D721Med (cell line): ENCODE results near the gene SRP19.

Experiments
- DNase-seq: peaks from one replicate; pipeline ENCODE4 v3.0.0; 2011; ENCODE audit warnings: low spot score; ENCODE audit not compliant: insufficient read length
- FAIRE-seq: peaks from 2 replicates; lab custom pipeline; 2011; peaks lifted over from hg19 to GRCh38; lab: Jason Lieb, UNC
- TF ChIP-seq, protein P1 (sequence below): IDR thresholded peaks from 2 replicates; pipeline ENCODE4 v1.5.1; 2012; ENCODE audit warnings: mild to moderate bottlenecking, control low read depth; ENCODE audit not compliant: insufficient read depth; ENCODE audit errors: missing control alignments

SRP19 gene

GRCh38 chr5:112867411-112867810 lies 6.3 kb downstream of the SRP19 start:
- TF ChIP-seq, protein P1, sequence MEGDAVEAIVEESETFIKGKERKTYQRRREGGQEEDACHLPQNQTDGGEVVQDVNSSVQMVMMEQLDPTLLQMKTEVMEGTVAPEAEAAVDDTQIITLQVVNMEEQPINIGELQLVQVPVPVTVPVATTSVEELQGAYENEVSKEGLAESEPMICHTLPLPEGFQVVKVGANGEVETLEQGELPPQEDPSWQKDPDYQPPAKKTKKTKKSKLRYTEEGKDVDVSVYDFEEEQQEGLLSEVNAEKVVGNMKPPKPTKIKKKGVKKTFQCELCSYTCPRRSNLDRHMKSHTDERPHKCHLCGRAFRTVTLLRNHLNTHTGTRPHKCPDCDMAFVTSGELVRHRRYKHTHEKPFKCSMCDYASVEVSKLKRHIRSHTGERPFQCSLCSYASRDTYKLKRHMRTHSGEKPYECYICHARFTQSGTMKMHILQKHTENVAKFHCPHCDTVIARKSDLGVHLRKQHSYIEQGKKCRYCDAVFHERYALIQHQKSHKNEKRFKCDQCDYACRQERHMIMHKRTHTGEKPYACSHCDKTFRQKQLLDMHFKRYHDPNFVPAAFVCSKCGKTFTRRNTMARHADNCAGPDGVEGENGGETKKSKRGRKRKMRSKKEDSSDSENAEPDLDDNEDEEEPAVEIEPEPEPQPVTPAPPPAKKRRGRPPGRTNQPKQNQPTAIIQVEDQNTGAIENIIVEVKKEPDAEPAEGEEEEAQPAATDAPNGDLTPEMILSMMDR: no peak
- DNase-seq (no peak), FAIRE-seq (no peak)

DNA sequence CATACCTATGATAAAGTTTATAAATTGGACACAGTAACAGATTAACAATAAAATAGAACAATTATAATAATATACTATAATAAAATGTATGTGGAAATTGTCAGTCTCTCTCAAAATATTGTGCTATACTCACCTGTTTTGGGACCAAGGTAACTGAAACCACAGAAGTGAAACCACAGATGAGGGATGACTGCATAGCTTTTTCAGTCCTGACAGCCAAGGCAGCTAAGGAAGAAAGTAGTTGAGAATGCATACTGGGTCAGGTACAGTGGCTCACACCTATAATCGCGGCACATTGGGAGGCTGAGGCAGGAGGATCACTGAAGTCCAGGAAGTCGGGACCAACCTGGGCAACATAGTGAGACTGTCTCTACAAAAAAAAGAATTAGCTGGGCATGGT lies 8.9 kb downstream of the SRP19 start:
- FAIRE-seq: no peak
- TF ChIP-seq, protein P1: no peak
- no peak for DNase-seq

DNA sequence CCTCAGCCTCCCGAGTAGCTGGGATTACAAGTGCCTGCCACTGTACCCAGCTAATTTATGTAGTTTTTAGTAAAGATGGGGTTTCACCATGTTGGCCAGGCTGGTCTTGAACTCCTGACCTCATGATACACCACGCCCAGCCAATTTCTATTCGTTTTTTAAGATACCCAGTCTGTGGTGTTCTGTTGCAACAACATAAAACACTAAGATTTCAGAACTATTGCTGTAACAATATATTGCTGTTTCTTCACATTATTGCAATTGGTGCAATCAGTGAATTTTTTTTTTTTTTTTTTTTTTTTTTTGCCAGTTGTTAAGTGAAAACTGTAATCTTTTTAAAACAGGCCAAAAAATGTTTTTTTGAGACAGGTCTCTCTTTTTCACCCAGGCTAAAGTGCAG lies 9.9 kb downstream of the SRP19 start:
- no peak for FAIRE-seq
- DNase-seq: no peak
- TF ChIP-seq, protein P1: no peak

- DNase-seq: no peak
- TF ChIP-seq, protein P1: no peak
- no peak for FAIRE-seq
Measured at GRCh38 chr5:112876362-112876761, 15.3 kb downstream of the SRP19 start.

DNA sequence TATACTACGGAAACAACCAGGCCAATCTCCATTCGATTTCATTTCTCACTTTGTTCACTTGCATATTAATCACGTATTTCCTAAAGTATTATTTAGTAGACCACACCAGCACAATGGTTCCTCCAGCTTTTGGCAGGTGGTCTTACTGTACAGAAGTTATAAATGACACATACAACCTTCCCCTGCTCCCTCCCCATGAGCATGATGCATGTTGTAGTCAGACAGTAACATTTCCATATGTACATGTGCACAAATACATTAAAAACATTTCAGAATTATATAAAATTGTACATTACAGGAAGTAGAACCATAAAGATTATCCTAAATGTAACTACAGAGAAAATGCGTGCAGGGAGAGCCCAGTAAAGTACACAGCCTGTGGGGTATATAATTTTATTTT lies 17.0 kb downstream of the SRP19 start:
- no peak for FAIRE-seq
- no peak for DNase-seq
- TF ChIP-seq, protein P1: no peak

DNA sequence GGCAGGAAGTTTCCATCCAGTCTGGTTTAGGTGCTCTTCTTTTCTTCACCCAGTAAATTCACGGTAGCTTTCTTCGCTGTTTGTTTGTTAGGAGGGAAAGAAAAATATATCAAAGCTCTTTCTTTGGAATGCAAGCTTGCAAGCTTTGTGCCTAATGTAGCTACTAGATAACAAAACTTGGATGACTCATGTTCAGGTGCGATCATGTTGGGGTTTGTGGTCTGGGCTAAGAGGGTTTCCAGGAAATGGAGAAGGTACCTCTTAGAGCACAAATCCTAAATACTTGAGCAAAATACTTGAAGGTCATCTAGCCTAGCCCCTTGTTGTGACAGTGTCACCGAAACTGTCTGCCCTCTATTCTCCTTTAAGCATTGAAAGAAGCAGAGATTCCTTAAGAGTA lies 17.7 kb downstream of the SRP19 start:
- no peak for FAIRE-seq
- DNase-seq: no peak
- TF ChIP-seq, protein P1: no peak

DNA sequence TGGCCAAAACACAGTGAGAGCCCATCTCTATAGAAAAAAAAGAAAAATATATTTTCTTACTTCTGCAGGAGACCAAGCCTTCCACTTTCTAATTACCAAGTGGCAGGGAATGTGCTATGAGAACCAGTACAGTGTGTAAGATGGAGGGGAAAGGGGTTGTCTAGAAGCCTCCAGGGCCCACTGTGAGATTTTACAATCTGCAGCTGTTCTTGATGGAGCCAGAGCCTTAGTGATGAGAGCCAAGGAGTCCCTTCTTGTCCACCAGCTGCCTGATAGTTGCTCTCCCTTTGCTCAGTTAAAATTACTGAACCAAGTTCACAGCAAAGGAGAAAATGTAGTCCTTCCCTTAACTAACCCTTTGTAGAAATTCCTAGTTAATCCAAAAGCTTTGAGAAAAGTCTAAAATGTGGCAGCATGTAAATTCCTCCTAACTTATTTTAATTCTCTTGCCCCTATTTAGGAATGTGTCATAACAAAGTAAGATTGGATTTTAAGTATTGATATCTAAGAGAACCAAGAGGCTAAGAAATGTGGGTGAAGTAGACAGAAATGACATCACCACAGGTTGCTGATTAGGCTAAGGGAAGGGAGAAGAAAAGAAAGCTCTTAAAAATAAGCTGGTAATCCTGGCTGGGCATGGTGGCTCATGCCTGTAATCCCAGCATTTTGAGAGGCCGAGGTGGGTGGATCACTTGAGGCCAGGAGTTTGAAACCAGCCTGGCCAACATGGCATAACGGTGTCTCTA lies 19.3 kb downstream of the SRP19 start:
- TF ChIP-seq, protein P1: no peak
- DNase-seq (no peak), FAIRE-seq (peak; percentile 25)
